H9 (cell line): ENCODE data around the gene MKNK2. TPM values are rescaled to one million over a fixed set of nuclear protein-coding genes. Genes with fewer than 3 reads are reported as not detected.

Source experiments
- DNase-seq: peaks from one replicate; pipeline ENCODE4 v3.0.0-alpha.2; 2017
- H2AFZ ChIP-seq: one replicate; pipeline ENCODE4 v1.6.1; 2013; ENCODE audit warnings: mild to moderate bottlenecking, low read length, control low read depth, moderate library complexity
- H2AK5ac ChIP-seq: 2 replicates; pipeline ENCODE4 v1.6.1; 2013; ENCODE audit warnings: low read length, control low read depth, mixed read lengths; ENCODE audit not compliant: insufficient read length
- H2BK120ac ChIP-seq: one replicate; pipeline ENCODE4 v1.6.1; 2013; ENCODE audit warnings: low read depth, mild to moderate bottlenecking, low read length, control low read depth, inconsistent platforms; ENCODE audit not compliant: poor library complexity, severe bottlenecking
- H2BK12ac ChIP-seq: 2 replicates; pipeline ENCODE4 v1.6.1; 2013; ENCODE audit warnings: low read length, control low read depth, mixed read lengths, low read depth; ENCODE audit not compliant: insufficient read length
- H2BK15ac ChIP-seq: 2 replicates; pipeline ENCODE4 v1.6.1; 2013; ENCODE audit warnings: low read depth, low read length, control low read depth
- H2BK20ac ChIP-seq: one replicate; pipeline ENCODE4 v1.6.1; 2013; ENCODE audit warnings: low read depth, mild to moderate bottlenecking, low read length, control low read depth, inconsistent platforms; ENCODE audit not compliant: poor library complexity, severe bottlenecking
- H2BK5ac ChIP-seq: 2 replicates; pipeline ENCODE4 v1.6.1; 2013; ENCODE audit warnings: low read length, control low read depth, mixed read lengths; ENCODE audit not compliant: insufficient read length
- H3K14ac ChIP-seq: 2 replicates; pipeline ENCODE4 v1.6.1; 2013; ENCODE audit warnings: low read length, control low read depth; ENCODE audit not compliant: insufficient read depth
- H3K18ac ChIP-seq: 2 replicates; pipeline ENCODE4 v1.6.1; 2013; ENCODE audit warnings: low read depth, mild to moderate bottlenecking, mixed read lengths, low read length, control low read depth; ENCODE audit not compliant: insufficient read length
- H3K23ac ChIP-seq: 2 replicates; pipeline ENCODE4 v1.6.1; 2013; ENCODE audit warnings: low read length, control low read depth, mixed read lengths, low read depth; ENCODE audit not compliant: insufficient read length
- H3K23me2 ChIP-seq: 2 replicates; pipeline ENCODE4 v1.6.1; 2013; ENCODE audit warnings: low read depth, mild to moderate bottlenecking, mixed read lengths, low read length, control low read depth; ENCODE audit not compliant: insufficient read length, poor library complexity, severe bottlenecking
- H3K27ac ChIP-seq: 2 replicates; pipeline ENCODE4 v1.5.1; 2013; ENCODE audit warnings: low read length, control low read depth, mixed read lengths, low read depth; ENCODE audit not compliant: insufficient read length
- H3K27me3 ChIP-seq: 2 replicates; pipeline ENCODE4 v1.6.1; 2013; ENCODE audit warnings: low read length, control low read depth, inconsistent platforms; ENCODE audit not compliant: insufficient read depth
- H3K4ac ChIP-seq: 2 replicates; pipeline ENCODE4 v1.6.1; 2013; ENCODE audit warnings: low read depth, mild to moderate bottlenecking, control low read depth, inconsistent platforms, low read length, moderate library complexity
- H3K4me1 ChIP-seq: 2 replicates; pipeline ENCODE4 v1.6.1; 2013; ENCODE audit warnings: low read length, control low read depth, inconsistent platforms; ENCODE audit not compliant: insufficient read depth
- H3K4me2 ChIP-seq: 2 replicates; pipeline ENCODE4 v1.6.1; 2013; ENCODE audit warnings: low read length, control low read depth, mixed read lengths; ENCODE audit not compliant: insufficient read length, insufficient read depth
- H3K56ac ChIP-seq: 2 replicates; pipeline ENCODE4 v1.6.1; 2013; ENCODE audit warnings: low read depth, mild to moderate bottlenecking, mixed read lengths, low read length, control low read depth; ENCODE audit not compliant: insufficient read length
- H3K79me1 ChIP-seq: 2 replicates; pipeline ENCODE4 v1.6.1; 2013; ENCODE audit warnings: low read depth, mild to moderate bottlenecking, moderate library complexity, low read length, control low read depth, inconsistent platforms; ENCODE audit not compliant: insufficient read depth, poor library complexity, severe bottlenecking
- H3K79me2 ChIP-seq: 2 replicates; pipeline ENCODE4 v1.6.1; 2013; ENCODE audit warnings: low read length, control low read depth, inconsistent platforms; ENCODE audit not compliant: insufficient read depth
- H3K9ac ChIP-seq: 2 replicates; pipeline ENCODE4 v1.6.1; 2013; ENCODE audit warnings: low read length, control low read depth, mixed read lengths; ENCODE audit not compliant: insufficient read length; ENCODE audit errors: extremely low read depth
- H3K9me3 ChIP-seq: one replicate; pipeline ENCODE4 v1.6.1; 2013; ENCODE audit warnings: low read depth, low read length, inconsistent platforms; ENCODE audit not compliant: control insufficient read depth
- H3T11ph ChIP-seq: one replicate; pipeline ENCODE4 v1.6.1; 2013; ENCODE audit warnings: mild to moderate bottlenecking, low read length, control low read depth, inconsistent platforms
- H4K20me1 ChIP-seq: one replicate; pipeline ENCODE4 v1.6.1; 2013; ENCODE audit not compliant: control insufficient read depth, insufficient read length, insufficient read depth
- H4K5ac ChIP-seq: 2 replicates; pipeline ENCODE4 v1.6.1; 2013; ENCODE audit warnings: low read depth, mild to moderate bottlenecking, mixed read lengths, low read length, control low read depth; ENCODE audit not compliant: insufficient read length
- H4K8ac ChIP-seq: replicated peaks from 2 replicates; pipeline ENCODE4 v1.6.1; 2013; ENCODE audit warnings: low read length, control low read depth, mixed read lengths, low read depth; ENCODE audit not compliant: insufficient read length
- H4K91ac ChIP-seq: 2 replicates; pipeline ENCODE4 v1.6.1; 2013; ENCODE audit warnings: low read depth, mild to moderate bottlenecking, moderate library complexity, mixed read lengths, low read length, control low read depth; ENCODE audit not compliant: insufficient read length
- H3K27ac Mint-ChIP-seq, 3 experiments: 2 replicates in 2 of 3; 3 replicates in 1 of 3; pipeline ENCODE4 v1.8.0; 2020 to 2021; ENCODE audit warnings: mixed read lengths in 3 of 3, mild to moderate bottlenecking in 1 of 3, moderate library complexity in 1 of 3
- H3K27me3 Mint-ChIP-seq: 2 replicates; pipeline ENCODE4 v1.8.0; 2021; ENCODE audit warnings: low read depth, mild to moderate bottlenecking, moderate library complexity, mixed read lengths
- H3K36me3 Mint-ChIP-seq, 3 experiments: 2 replicates in 2 of 3; 3 replicates in 1 of 3; pipeline ENCODE4 v1.8.0; 2020 to 2021; ENCODE audit warnings: low read depth in 3 of 3, mixed read lengths in 3 of 3; ENCODE audit not compliant: insufficient read depth in 1 of 3
- H3K4me1 Mint-ChIP-seq, 2 experiments: 2 replicates each; pipeline ENCODE4 v1.8.0; 2020; ENCODE audit warnings: mixed read lengths in 2 of 2
- H3K4me3 Mint-ChIP-seq, 2 experiments: 2 replicates in 1 of 2; 3 replicates in 1 of 2; pipeline ENCODE4 v1.8.0; 2020 to 2021; ENCODE audit warnings: mild to moderate bottlenecking in 2 of 2, mixed read lengths in 2 of 2, moderate library complexity in 1 of 2
- H3K9me3 Mint-ChIP-seq, 2 experiments: 2 replicates in 1 of 2; 3 replicates in 1 of 2; pipeline ENCODE4 v1.8.0; 2020; ENCODE audit warnings: mild to moderate bottlenecking in 2 of 2, mixed read lengths in 2 of 2, moderate library complexity in 1 of 2
- CTCF ChIP-seq: fragments of 200-600 bp; sonication (generic); conservative IDR thresholded peaks from 3 replicates; pipeline ENCODE4 v1.8.0; 2021; ENCODE audit warnings: antibody characterized with exemption, mild to moderate bottlenecking
- whole genome bisulfite sequencing: extraction: QIAGEN DNeasy Blood & Tissue Kit; methylation state at CpG from one replicate; pipeline ENCODE4 v1.1.7; 2013; ENCODE audit warnings: missing lambda C conversion rate, low lambda C conversion rate, mixed read lengths; ENCODE audit not compliant: insufficient read length; ENCODE audit errors: extremely low coverage; 5-methylcytosine and 5-hydroxymethylcytosine counted together
- total RNA-seq: library from RNA; stranded (reverse); gene quantifications from 2 replicates; pipeline ENCODE4 v1.2.1, GENCODE V29; 2021

The MKNK2 gene
- total RNA-seq, 1 experiment from 2014 or later = 153 TPM

GRCh38 chr19:2100719-2101061 lies 49.6 kb upstream of the MKNK2 start:
- Histone ChIP-seq H3K4me1 (no peaks in the 10 kb centered on the region), H3K4ac (no peak overlapping the region), H4K91ac (no peak overlapping the region), H3K23ac (no peak overlapping the region), H3K56ac (no peak overlapping the region), H2BK12ac (no peak overlapping the region), H3K27me3 (no peaks in the 10 kb centered on the region), H3K9ac (no peak overlapping the region), H3K27ac (no peak overlapping the region), H4K5ac (no peak overlapping the region), H3T11ph (no peak overlapping the region), H2AK5ac (no peak overlapping the region), H3K9me3 (no peaks in the 10 kb centered on the region), H4K8ac (no peak overlapping the region), H2BK20ac (no peak overlapping the region), H3K23me2 (no peaks in the 10 kb centered on the region), H4K20me1 (no peaks in the 10 kb centered on the region), H3K79me1 (no peaks in the 10 kb centered on the region), H2BK5ac (no peak overlapping the region), H3K14ac (no peak overlapping the region), H2AFZ (no peak overlapping the region), H2BK15ac (no peak overlapping the region), H2BK120ac (no peak overlapping the region), H3K79me2 (peaks cover 2% of the 10 kb centered on the region; the same call in 1 of the 2 replicates), H3K18ac (no peak overlapping the region), H3K4me2 (no peak overlapping the region)
- no CpG with 5 or more reads among the region's 11 CpGs for WGBS
- Mint-ChIP-seq H3K27ac (no peak overlapping the region), H3K27me3 (no peaks in the 10 kb centered on the region; the same call in 1 of the 2 replicates), H3K36me3 (peaks cover 25 to 55% (median 50%) of the 10 kb centered on the region in 3 experiments), H3K4me3 (no peak overlapping the region), H3K4me1 (peaks cover 2 to 4% of the 10 kb centered on the region in 2 experiments; a peak in 3 of 4 replicates), H3K9me3 (peaks cover 3 to 8% of the 10 kb centered on the region in 2 experiments; a peak in 4 of 5 replicates)
- DNase-seq = no peak
- no peak for TF ChIP-seq CTCF
